Astrocyte (in vitro differentiated cells and primary cell): ENCODE measurements around the gene SLC44A1. TPM values are rescaled to one million over a fixed set of nuclear protein-coding genes. Genes with fewer than 3 reads are reported as not detected.

Source experiments
- DNase-seq: peaks from one replicate; pipeline ENCODE4 v3.0.0-alpha.2; 2010; ENCODE audit warnings: low read depth
- FAIRE-seq: peaks from 2 replicates; lab custom pipeline; 2011; peaks lifted over from hg19 to GRCh38; lab: Jason Lieb, UNC
- H2AFZ ChIP-seq: 2 replicates; pipeline ENCODE4 v1.6.0; 2012; ENCODE audit warnings: low read depth, low read length, inconsistent platforms
- H3K27ac ChIP-seq: 2 replicates; pipeline ENCODE4 v1.5.1; 2011; ENCODE audit warnings: low read depth, low read length, inconsistent platforms
- H3K27me3 ChIP-seq: 2 replicates; pipeline ENCODE4 v1.6.0; 2011; ENCODE audit warnings: low read length, inconsistent platforms; ENCODE audit not compliant: insufficient read depth
- H3K36me3 ChIP-seq: 2 replicates; pipeline ENCODE4 v1.5.1; 2011; ENCODE audit warnings: low read length, inconsistent platforms; ENCODE audit not compliant: insufficient read depth
- H3K4me1 ChIP-seq: 2 replicates; pipeline ENCODE4 v1.5.1; 2011; ENCODE audit warnings: low read length, inconsistent platforms; ENCODE audit not compliant: insufficient read depth
- H3K4me2 ChIP-seq: 2 replicates; pipeline ENCODE4 v1.6.0; 2012; ENCODE audit warnings: low read length, inconsistent platforms
- H3K4me3 ChIP-seq: 2 replicates; pipeline ENCODE4 v1.5.1; 2011; ENCODE audit warnings: low read depth, mild to moderate bottlenecking, low read length, inconsistent platforms; ENCODE audit not compliant: insufficient read depth
- H3K79me2 ChIP-seq: 2 replicates; pipeline ENCODE4 v1.6.0; 2012; ENCODE audit warnings: mild to moderate bottlenecking, low read length, inconsistent platforms; ENCODE audit not compliant: insufficient read depth
- H3K9ac ChIP-seq: 2 replicates; pipeline ENCODE4 v1.6.0; 2012; ENCODE audit warnings: mild to moderate bottlenecking, low read length, inconsistent platforms
- H3K9me3 ChIP-seq: 2 replicates; pipeline ENCODE4 v1.5.1; 2012; ENCODE audit warnings: low read depth, mild to moderate bottlenecking, low read length, inconsistent platforms; ENCODE audit not compliant: insufficient read depth
- H4K20me1 ChIP-seq: 2 replicates; pipeline ENCODE4 v1.6.0; 2012; ENCODE audit warnings: low read length, inconsistent platforms; ENCODE audit not compliant: insufficient read depth
- H3K27ac Mint-ChIP-seq: one replicate; pipeline ENCODE4 v1.8.0; 2021; ENCODE audit warnings: mild to moderate bottlenecking, mixed read lengths; ENCODE audit not compliant: unreplicated experiment
- H3K27me3 Mint-ChIP-seq: one replicate; pipeline ENCODE4 v1.8.0; 2021; ENCODE audit warnings: low read depth, mixed read lengths; ENCODE audit not compliant: unreplicated experiment
- H3K36me3 Mint-ChIP-seq: one replicate; pipeline ENCODE4 v1.8.0; 2021; ENCODE audit warnings: low read depth, mixed read lengths; ENCODE audit not compliant: unreplicated experiment
- H3K4me1 Mint-ChIP-seq: one replicate; pipeline ENCODE4 v1.8.0; 2021; ENCODE audit warnings: low read depth, mixed read lengths; ENCODE audit not compliant: unreplicated experiment
- H3K4me3 Mint-ChIP-seq: one replicate; pipeline ENCODE4 v1.8.0; 2021; ENCODE audit warnings: mild to moderate bottlenecking, moderate library complexity, mixed read lengths; ENCODE audit not compliant: unreplicated experiment
- H3K9me3 Mint-ChIP-seq: one replicate; pipeline ENCODE4 v1.8.0; 2021; ENCODE audit warnings: mild to moderate bottlenecking, mixed read lengths; ENCODE audit not compliant: unreplicated experiment
- CTCF ChIP-seq: IDR thresholded peaks from 2 replicates; pipeline ENCODE4 v1.5.1; 2011; ENCODE audit warnings: low read depth, mild to moderate bottlenecking, inconsistent platforms, low read length, moderate library complexity; ENCODE audit not compliant: insufficient read depth
- EZH2 ChIP-seq: IDR thresholded peaks from 2 replicates; pipeline ENCODE4 v1.6.1; 2012; ENCODE audit warnings: mild to moderate bottlenecking, low read length, inconsistent platforms; ENCODE audit not compliant: insufficient read depth
- total RNA-seq: library from RNA; stranded (reverse); gene quantifications from 2 replicates; pipeline ENCODE4 v1.2.1, GENCODE V29; 2021

Gene SLC44A1
- total RNA-seq, 1 donor from 2014 or later: 43.8 TPM

GRCh38 chr9:105296445-105296844 lies 52.0 kb downstream of the SLC44A1 start:
- Mint-ChIP-seq H3K36me3 (peaks cover 5% of the 10 kb centered on the region), H3K4me3 (peak overlapping the region; percentile 6), H3K9me3 (no peaks in the 10 kb centered on the region), H3K4me1 (peaks cover 83% of the 10 kb centered on the region), H3K27me3 (no peaks in the 10 kb centered on the region), H3K27ac (peak overlapping the region; percentile 92)
- H3K4me2 ChIP-seq: peak overlapping the region; percentile 61
- H2AFZ ChIP-seq: no peak overlapping the region
- H3K4me3 ChIP-seq: no peak overlapping the region
- H4K20me1 ChIP-seq: no peaks in the 10 kb centered on the region
- peak overlapping the region; percentile 86 for H3K27ac ChIP-seq
- H3K4me1 ChIP-seq: peaks cover 33% of the 10 kb centered on the region
- peak overlapping the region; percentile 52 for H3K9ac ChIP-seq
- H3K9me3 ChIP-seq: no peaks in the 10 kb centered on the region
- H3K27me3 ChIP-seq: no peaks in the 10 kb centered on the region
- FAIRE-seq (no peak), DNase-seq (no peak)
- H3K36me3 ChIP-seq: no peaks in the 10 kb centered on the region
- TF ChIP-seq CTCF (no peak), EZH2 (no peak)
- H3K79me2 ChIP-seq: no peaks in the 10 kb centered on the region

GRCh38 chr9:105296877-105297287 lies 52.4 kb downstream of the SLC44A1 start:
- H3K79me2 ChIP-seq: no peaks in the 10 kb centered on the region
- H3K9me3 Mint-ChIP-seq: no peaks in the 10 kb centered on the region
- peak overlapping the region; percentile 52 for H3K9ac ChIP-seq
- peaks cover 33% of the 10 kb centered on the region for H3K4me1 ChIP-seq
- H3K27me3 Mint-ChIP-seq: no peaks in the 10 kb centered on the region
- H3K9me3 ChIP-seq: no peaks in the 10 kb centered on the region
- peak overlapping the region; percentile 86 for H3K27ac ChIP-seq
- DNase-seq: peak; percentile 96
- TF ChIP-seq EZH2: no peak
- TF ChIP-seq CTCF: no peak
- H3K36me3 Mint-ChIP-seq: peaks cover 5% of the 10 kb centered on the region
- H3K27ac Mint-ChIP-seq: peak overlapping the region; percentile 92
- H3K4me1 Mint-ChIP-seq: peaks cover 79% of the 10 kb centered on the region
- no peaks in the 10 kb centered on the region for H3K36me3 ChIP-seq
- peak overlapping the region; percentile 61 for H3K4me2 ChIP-seq
- no peaks in the 10 kb centered on the region for H3K27me3 ChIP-seq
- no peaks in the 10 kb centered on the region for H4K20me1 ChIP-seq
- no peak overlapping the region for H3K4me3 ChIP-seq
- FAIRE-seq: peak; percentile 92
- peak overlapping the region; percentile 6 for H3K4me3 Mint-ChIP-seq
- H2AFZ ChIP-seq: no peak overlapping the region

- H4K20me1 ChIP-seq: no peaks in the 10 kb centered on the region
- peaks cover 33% of the 10 kb centered on the region for H3K4me1 ChIP-seq
- DNase-seq (no peak), FAIRE-seq (no peak)
- Mint-ChIP-seq H3K4me1 (peaks cover 72% of the 10 kb centered on the region), H3K4me3 (peak overlapping the region; percentile 48), H3K36me3 (peaks cover 5% of the 10 kb centered on the region), H3K9me3 (no peaks in the 10 kb centered on the region), H3K27ac (peak overlapping the region; percentile 92), H3K27me3 (no peaks in the 10 kb centered on the region)
- H3K4me2 ChIP-seq: peak overlapping the region; percentile 61
- no peaks in the 10 kb centered on the region for H3K36me3 ChIP-seq
- H3K4me3 ChIP-seq: no peak overlapping the region
- H3K9ac ChIP-seq: peak overlapping the region; percentile 52
- TF ChIP-seq EZH2 (no peak), CTCF (no peak)
- H3K27ac ChIP-seq: peak overlapping the region; percentile 86
- H3K9me3 ChIP-seq: no peaks in the 10 kb centered on the region
- H3K27me3 ChIP-seq: no peaks in the 10 kb centered on the region
- no peaks in the 10 kb centered on the region for H3K79me2 ChIP-seq
- H2AFZ ChIP-seq: no peak overlapping the region
These were observed 53.1 kb downstream of the SLC44A1 start for GRCh38 chr9:105297442-105298075.
